ENCODE measurements around the gene TMEM204. TPM values are rescaled to one million over a fixed set of nuclear protein-coding genes. Genes with fewer than 3 reads are reported as not detected.

Gene TMEM204
- total RNA-seq, 2 donors from 2014 or later, result 35.1 to 42.2 TPM

DNA sequence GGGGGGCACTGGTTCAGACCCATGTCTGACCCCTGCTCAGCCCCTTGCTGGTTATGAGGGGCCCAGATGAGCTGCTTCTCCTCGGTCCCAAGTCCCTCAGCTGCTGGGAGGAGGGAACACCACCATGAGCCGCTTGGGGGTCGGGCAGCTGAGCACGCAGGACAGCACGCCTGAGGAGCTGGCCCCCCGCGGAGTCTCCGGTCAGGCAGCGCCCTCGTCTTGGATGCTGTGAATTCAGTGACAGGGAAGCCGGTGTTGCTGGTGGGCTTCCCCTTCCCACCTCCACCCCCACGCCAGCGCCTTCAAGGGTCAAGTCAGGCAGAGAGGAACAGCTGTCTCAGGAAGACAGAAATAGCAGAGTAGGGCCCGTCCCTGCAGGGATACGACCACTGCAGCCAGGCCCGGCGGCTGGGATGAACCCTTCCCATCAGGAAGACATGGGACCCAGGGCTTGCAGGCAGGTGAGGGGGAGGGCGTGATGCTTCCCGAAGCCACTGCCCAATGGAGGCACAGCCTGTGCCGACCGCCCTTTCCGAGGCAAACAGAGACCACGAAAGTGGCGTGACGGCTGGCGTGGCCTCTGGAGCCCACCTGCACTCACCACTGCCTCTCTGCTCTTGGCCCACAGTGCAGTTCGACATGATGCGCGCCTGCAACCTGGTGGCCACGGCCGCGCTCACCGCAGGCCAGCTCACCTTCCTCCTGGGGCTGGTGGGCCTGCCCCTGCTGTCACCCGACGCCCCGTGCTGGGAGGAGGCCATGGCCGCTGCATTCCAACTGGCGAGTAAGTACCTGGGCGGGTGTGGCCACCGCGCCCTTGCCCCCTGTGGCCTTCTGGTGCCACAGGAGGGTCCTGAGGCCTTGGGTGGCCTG, 8.1 kb downstream of the TMEM204 start:
- Histone ChIP-seq H3K36me3 (peaks cover 46% of the 10 kb centered on the region), H3K4me1 (peaks cover 3 to 96% of the 10 kb centered on the region in 2 donors), H3K9me3 (no peaks in the 10 kb centered on the region), H3K27me3 (no peaks in the 10 kb centered on the region), H3K4me3 (no peak overlapping the region), H3K27ac (peak overlapping the region; percentile 92 to 97)
- TF ChIP-seq CTCF (IDR thresholded peaks at IDR 0.05), result no peak
- no peak for DNase-seq (ENCODE audit: low spot score)

DNA sequence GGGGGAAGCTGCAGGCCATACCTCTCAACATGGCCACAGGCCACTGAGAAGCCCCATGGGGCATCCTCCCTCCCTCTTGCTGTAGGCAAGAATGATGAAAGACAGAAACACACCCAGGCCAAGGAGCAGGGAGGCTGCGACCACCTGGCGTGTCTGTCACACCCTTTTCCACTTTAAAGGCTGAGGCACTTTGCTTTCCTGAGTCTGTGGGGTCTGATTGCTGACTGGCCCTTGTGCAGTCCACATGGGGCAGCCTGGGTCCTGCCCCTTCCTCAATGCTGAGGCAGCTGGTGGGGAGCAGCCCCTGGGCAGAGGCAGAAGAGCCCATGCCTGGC, 8.7 kb downstream of the TMEM204 start:
- Histone ChIP-seq H3K36me3 (peaks cover 40% of the 10 kb centered on the region), H3K4me1 (peaks cover 3 to 96% of the 10 kb centered on the region in 2 donors)

DNA sequence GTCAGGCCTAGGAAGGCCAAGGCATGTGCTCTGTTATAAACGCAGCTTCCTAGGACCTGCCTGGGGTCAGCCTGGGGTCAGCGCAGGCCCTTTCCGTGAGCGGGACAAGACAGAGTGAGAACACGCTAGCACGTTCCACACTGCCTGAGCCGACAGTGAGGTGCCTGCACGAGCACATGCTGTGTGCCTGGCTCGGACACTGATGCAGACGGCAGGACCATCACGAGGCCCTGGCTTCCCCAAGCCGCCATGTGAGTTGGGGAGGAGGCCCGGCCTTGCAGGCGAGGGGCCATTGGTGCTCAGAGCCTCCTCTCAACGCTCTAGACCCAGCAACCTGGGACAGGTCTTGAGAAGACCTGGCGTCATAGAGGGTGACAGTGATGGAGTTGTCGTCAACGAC, 9.1 kb downstream of the TMEM204 start:
- no peaks in the 10 kb centered on the region for H3K9me3 ChIP-seq
- no peak for TF ChIP-seq CTCF (IDR thresholded peaks at IDR 0.05)
- peaks cover 3 to 98% of the 10 kb centered on the region in 2 donors for H3K4me1 ChIP-seq
- no peak for DNase-seq (ENCODE audit: low spot score)
- peak overlapping the region; percentile 92 to 97 for H3K27ac ChIP-seq
- H3K27me3 ChIP-seq, result no peaks in the 10 kb centered on the region
- H3K4me3 ChIP-seq, result peak overlapping the region in 1 of 2 donors; percentile 1
- peaks cover 36% of the 10 kb centered on the region for H3K36me3 ChIP-seq

More for the DNA sequence above, 8.7 kb downstream of the TMEM204 start:
- H3K27ac ChIP-seq, result peak overlapping the region; percentile 92 to 97
- no peak for TF ChIP-seq CTCF (IDR thresholded peaks at IDR 0.05)
- no peak for DNase-seq (ENCODE audit: low spot score)
- H3K9me3 ChIP-seq, result no peaks in the 10 kb centered on the region
- no peaks in the 10 kb centered on the region for H3K27me3 ChIP-seq
- H3K4me3 ChIP-seq, result no peak overlapping the region

- Histone ChIP-seq H3K9me3 (no peaks in the 10 kb centered on the region), H3K4me1 (peaks cover 0 to 98% of the 10 kb centered on the region in 2 donors), H3K4me3 (peak overlapping the region in 1 of 2 donors; percentile 1), H3K27ac (peak overlapping the region; percentile 92 to 97), H3K27me3 (no peaks in the 10 kb centered on the region), H3K36me3 (peaks cover 35% of the 10 kb centered on the region)
- peak; percentile 79 for DNase-seq (ENCODE audit: low spot score)
- no peak for TF ChIP-seq CTCF (IDR thresholded peaks at IDR 0.05)
These were observed 9.8 kb downstream of the TMEM204 start for GRCh38 chr16:1543085-1543896.

- Histone ChIP-seq H3K4me1 (peaks cover 0 to 100% of the 10 kb centered on the region in 2 donors), H3K36me3 (peaks cover 37% of the 10 kb centered on the region)
- no peak for TF ChIP-seq CTCF (IDR thresholded peaks at IDR 0.05)
These were observed 11.9 kb downstream of the TMEM204 start for GRCh38 chr16:1545044-1546040.

More at GRCh38 chr16:1545044-1546040, 11.9 kb downstream of the TMEM204 start:
- H3K27ac ChIP-seq, result peak overlapping the region; percentile 92 to 97
- no peaks in the 10 kb centered on the region for H3K27me3 ChIP-seq
- H3K4me3 ChIP-seq, result peak overlapping the region in 1 of 2 donors; percentile 28
- no peaks in the 10 kb centered on the region for H3K9me3 ChIP-seq
- peak; percentile 77 for DNase-seq (ENCODE audit: low spot score)

Data from right atrium auricular region (tissue), 2 donors.